Aorta (tissue), 5 donors: ENCODE measurements around the gene RAB24. TPM values are rescaled to one million over a fixed set of nuclear protein-coding genes. Genes with fewer than 3 reads are reported as not detected.
"Not testable (repeated sequence)": the region's sequence is repeated elsewhere in the genome, so short reads cannot be mapped to it uniquely, and the experiment has no call there.

Source experiments
- ATAC-seq: fragments of 200-7000 bp; cut with Tn5 transposase; one replicate; pipeline ENCODE4 v1.9.1; 2022; ENCODE audit warnings: moderate library complexity; ENCODE audit not compliant: low FRiP score
- DNase-seq, 2 donors: peaks; one replicate each; pipeline ENCODE4 v3.0.0-alpha.2; 2020
- H3K27ac ChIP-seq, 2 donors: one replicate each; pipeline ENCODE4 v1.5.1; 2013; ENCODE audit warnings: low read length in 2 of 2, mild to moderate bottlenecking in 2 of 2, moderate library complexity in 2 of 2, control low read depth in 1 of 2, inconsistent platforms in 1 of 2, low read depth in 1 of 2
- H3K27me3 ChIP-seq, 2 donors: one replicate each; pipeline ENCODE4 v1.6.1; 2013; ENCODE audit warnings: control low read depth in 1 of 2, low read length in 1 of 2, mild to moderate bottlenecking in 1 of 2, moderate library complexity in 1 of 2; ENCODE audit not compliant: insufficient read depth in 2 of 2, control insufficient read depth in 1 of 2
- H3K36me3 ChIP-seq, 2 donors: one replicate each; pipeline ENCODE4 v1.6.1; 2013; ENCODE audit warnings: control low read depth in 1 of 2, low read length in 1 of 2, mild to moderate bottlenecking in 1 of 2; ENCODE audit not compliant: insufficient read depth in 2 of 2, control insufficient read depth in 1 of 2
- H3K4me1 ChIP-seq, 2 donors: one replicate each; pipeline ENCODE4 v1.6.1; 2013; ENCODE audit warnings: low read length in 2 of 2, control low read depth in 1 of 2, mild to moderate bottlenecking in 1 of 2, moderate library complexity in 1 of 2; ENCODE audit not compliant: insufficient read depth in 2 of 2, control insufficient read depth in 1 of 2
- H3K4me3 ChIP-seq, 2 donors: one replicate each; pipeline ENCODE4 v1.5.1; 2013; ENCODE audit warnings: low read length in 2 of 2, control low read depth in 1 of 2, mild to moderate bottlenecking in 1 of 2
- H3K9me3 ChIP-seq: one replicate; pipeline ENCODE4 v1.6.1; 2013; ENCODE audit warnings: mild to moderate bottlenecking, low read length; ENCODE audit not compliant: control insufficient read depth
- WGBS, 2 donors: extraction: QIAGEN DNeasy Blood & Tissue Kit; methylation state at CpG; one replicate each; pipeline ENCODE4 v1.1.7; 2013; 5-methylcytosine and 5-hydroxymethylcytosine counted together
- intact Hi-C, 2 donors: fragments of 100-400 bp; cut with DNase I; formaldehyde crosslinking; loops; one replicate each; pipeline versions ENCODE4 v1.14.2 to v1.15.0; 2022
- polyA plus RNA-seq, 2 donors: library from polyadenylated mRNA; stranded (reverse); fragments of 200-250 nt; gene quantifications; one replicate each; pipeline ENCODE4 v1.2.3, GENCODE V29; 2013
- total RNA-seq, 2 donors: library from RNA; stranded (reverse); fragmentation: NEBNext Ultra II Directional; extraction: Animal tissue kit (Norgen Biotek cat#: 25700); gene quantifications; one replicate each; pipeline ENCODE4 v1.2.1, GENCODE V29; 2021
- donor health status: healthy with polysubstance abuse.
- donor health status: Bipolar disorder and iron deficiency.
- donor health status: DM: no; HTN: no; CAD: no.
- donor health status: DM: no; HTN: no; CAD: no.
- donor health status: DM: yes; HTN: yes; CAD: no.

RAB24 gene
- total and polyA plus RNA-seq, 4 donors, result 19.6 to 80.7 (median 39.1) TPM

DNA sequence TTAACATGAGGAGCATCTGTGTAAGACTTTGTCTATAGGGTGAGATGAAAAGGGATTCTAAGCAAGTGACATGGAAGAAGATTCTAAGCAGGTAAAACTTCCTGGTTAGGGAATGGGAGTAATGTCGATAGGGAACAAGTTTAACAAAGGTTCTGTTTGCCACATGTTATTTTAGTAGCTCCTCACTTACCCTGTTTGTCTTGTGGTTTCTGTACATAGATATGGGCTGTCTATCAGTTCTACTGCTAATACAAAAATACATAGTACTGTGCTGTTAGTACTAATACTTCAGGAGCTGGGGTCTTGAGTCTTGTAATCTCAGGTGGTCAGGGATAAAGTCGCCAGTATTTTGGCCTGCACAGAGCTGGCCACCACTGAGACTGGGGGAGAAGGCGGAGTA lies 32.9 kb downstream of the RAB24 start:
- Histone ChIP-seq H3K27me3 (no peaks in the 10 kb centered on the region), H3K36me3 (peaks cover 4 to 9% of the 10 kb centered on the region in 2 donors), H3K4me3 (no peak overlapping the region), H3K9me3 (no peaks in the 10 kb centered on the region), H3K4me1 (no peaks in the 10 kb centered on the region), H3K27ac (no peak overlapping the region)
- no peak for ATAC-seq
- no peak for DNase-seq
- WGBS, 2 donors, result 86 to 93% methylated on average over 3 of the region's 3 CpGs
- intact Hi-C loops, result no loop called here

GRCh38 chr5:177269976-177270375 lies 33.5 kb downstream of the RAB24 start:
- no peak overlapping the region for H3K4me3 ChIP-seq
- intact Hi-C loops, result no loop called here
- H3K27me3 ChIP-seq, result no peaks in the 10 kb centered on the region
- peaks cover 4 to 9% of the 10 kb centered on the region in 2 donors for H3K36me3 ChIP-seq
- H3K4me1 ChIP-seq, result no peaks in the 10 kb centered on the region
- ATAC-seq, result no peak
- H3K27ac ChIP-seq, result no peak overlapping the region
- H3K9me3 ChIP-seq, result no peaks in the 10 kb centered on the region
- WGBS, 2 donors, result 85 to 86% methylated on average over 3 of the region's 3 CpGs
- DNase-seq, result no peak

- Histone ChIP-seq H3K36me3 (peaks cover 4 to 9% of the 10 kb centered on the region in 2 donors), H3K27me3 (no peaks in the 10 kb centered on the region), H3K9me3 (no peaks in the 10 kb centered on the region), H3K4me1 (no peaks in the 10 kb centered on the region), H3K27ac (no peak overlapping the region), H3K4me3 (no peak overlapping the region)
- WGBS, 2 donors, result 89 to 94% methylated on average over 7 of the region's 7 CpGs
- ATAC-seq (no peak), DNase-seq (no peak)
- intact Hi-C loops, result no loop called here
Measured at GRCh38 chr5:177269232-177269895, 34.2 kb downstream of the RAB24 start.

DNA sequence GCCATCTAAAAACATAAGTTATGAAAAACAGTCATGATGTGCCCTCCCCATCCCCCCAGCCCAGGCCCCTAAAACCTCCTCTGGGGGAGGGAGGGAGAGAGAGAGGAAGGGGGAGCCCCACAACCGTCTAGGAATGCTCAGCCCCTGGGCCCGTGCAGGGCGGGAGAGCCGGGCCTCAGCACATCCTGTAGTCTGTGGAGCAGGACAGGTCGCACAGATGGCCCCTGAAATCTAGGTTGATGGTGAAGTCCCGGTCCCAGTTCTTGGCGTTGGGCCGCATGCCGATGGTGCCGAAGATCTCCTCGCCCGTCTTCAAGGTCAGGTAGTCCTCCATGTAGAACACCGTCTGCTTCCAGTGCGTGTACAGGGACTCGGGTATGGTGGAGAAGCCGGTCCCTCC lies 38.1 kb downstream of the RAB24 start:
- no peak for ATAC-seq
- no peak overlapping the region for H3K4me3 ChIP-seq
- intact Hi-C loops, result no loop called here
- 88 to 89% methylated on average over 16 of the region's 16 CpGs for WGBS, 2 donors
- H3K36me3 ChIP-seq, result peaks cover 4 to 9% of the 10 kb centered on the region in 2 donors
- no peaks in the 10 kb centered on the region for H3K27me3 ChIP-seq
- H3K9me3 ChIP-seq, result no peaks in the 10 kb centered on the region
- no peak overlapping the region for H3K27ac ChIP-seq
- H3K4me1 ChIP-seq, result no peaks in the 10 kb centered on the region
- DNase-seq, result no peak

GRCh38 chr5:177264178-177264577 lies 39.3 kb downstream of the RAB24 start:
- DNase-seq (no peak), ATAC-seq (no peak)
- no peaks in the 10 kb centered on the region for H3K9me3 ChIP-seq
- 76 to 78% methylated on average over 1 of the region's 1 CpG for WGBS, 2 donors
- H3K4me3 ChIP-seq, result no peak overlapping the region
- H3K4me1 ChIP-seq, result no peaks in the 10 kb centered on the region
- H3K36me3 ChIP-seq, result no peaks in the 10 kb centered on the region
- intact Hi-C loops, result no loop called here
- H3K27me3 ChIP-seq, result no peaks in the 10 kb centered on the region
- no peak overlapping the region for H3K27ac ChIP-seq

DNA sequence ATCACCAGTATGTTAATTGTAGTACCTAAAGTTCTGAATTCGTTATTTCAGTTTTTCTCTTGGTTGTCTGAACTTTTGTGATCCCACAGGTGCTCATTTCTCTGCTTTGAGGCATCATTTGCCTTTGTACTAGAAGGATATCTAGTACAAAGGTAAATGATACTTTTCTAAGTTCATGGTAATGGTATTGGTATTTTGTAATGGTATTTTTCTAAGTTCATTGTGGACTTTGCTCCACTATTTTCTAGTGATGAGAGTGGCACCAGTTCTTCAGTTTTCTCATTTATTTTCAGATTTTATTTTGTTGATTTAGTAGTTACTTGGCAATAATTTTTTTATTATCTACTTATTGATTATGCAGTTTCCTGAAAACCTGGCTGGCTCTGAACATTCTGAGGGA lies 42.0 kb downstream of the RAB24 start:
- ATAC-seq, result no peak
- no peaks in the 10 kb centered on the region for H3K27me3 ChIP-seq
- H3K27ac ChIP-seq, result no peak overlapping the region
- 88 to 98% methylated on average over 1 of the region's 1 CpG for WGBS, 2 donors
- no peak for DNase-seq
- peaks cover 0 to 3% of the 10 kb centered on the region in 2 donors for H3K36me3 ChIP-seq
- intact Hi-C loops, result no loop called here
- H3K4me3 ChIP-seq, result no peak overlapping the region
- no peaks in the 10 kb centered on the region for H3K4me1 ChIP-seq
- H3K9me3 ChIP-seq, result no peaks in the 10 kb centered on the region

DNA sequence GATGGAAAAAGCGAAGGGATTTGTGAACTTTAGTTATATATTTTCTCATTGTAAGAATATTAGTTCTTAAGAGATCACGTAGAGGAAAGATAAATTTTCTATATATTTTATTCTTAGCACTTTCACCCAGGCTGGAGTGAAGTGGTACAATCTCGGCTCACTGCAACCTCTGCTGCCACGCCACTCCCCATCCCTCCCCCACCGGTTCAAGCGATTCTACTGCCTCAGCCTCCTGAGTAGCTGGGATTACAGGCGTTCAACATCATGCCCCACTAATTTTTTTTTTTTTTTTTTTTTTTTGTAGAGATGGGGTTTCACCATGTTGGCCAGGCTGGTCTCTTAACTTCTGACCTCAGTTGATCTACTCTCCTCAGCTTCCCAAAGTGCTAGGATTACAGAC lies 42.6 kb downstream of the RAB24 start:
- Histone ChIP-seq H3K36me3 (peaks cover 0 to 3% of the 10 kb centered on the region in 2 donors), H3K27me3 (no peaks in the 10 kb centered on the region), H3K4me3 (no peak overlapping the region), H3K27ac (no peak overlapping the region), H3K9me3 (no peaks in the 10 kb centered on the region), H3K4me1 (no peaks in the 10 kb centered on the region)
- WGBS, 2 donors, result 86% methylated on average over 7 of the region's 7 CpGs
- ATAC-seq (no peak), DNase-seq (no peak)
- intact Hi-C loops, result no loop called here

- DNase-seq, H3K9me3 ChIP-seq, ATAC-seq, H3K4me1 ChIP-seq, H3K36me3 ChIP-seq, intact Hi-C loops, H3K27ac ChIP-seq, H3K4me3 ChIP-seq, H3K27me3 ChIP-seq: not testable (repeated sequence)
- 86 to 91% methylated on average over 7 of the region's 7 CpGs for WGBS, 2 donors
Measured at GRCh38 chr5:177258711-177259110, 44.8 kb downstream of the RAB24 start.

DNA sequence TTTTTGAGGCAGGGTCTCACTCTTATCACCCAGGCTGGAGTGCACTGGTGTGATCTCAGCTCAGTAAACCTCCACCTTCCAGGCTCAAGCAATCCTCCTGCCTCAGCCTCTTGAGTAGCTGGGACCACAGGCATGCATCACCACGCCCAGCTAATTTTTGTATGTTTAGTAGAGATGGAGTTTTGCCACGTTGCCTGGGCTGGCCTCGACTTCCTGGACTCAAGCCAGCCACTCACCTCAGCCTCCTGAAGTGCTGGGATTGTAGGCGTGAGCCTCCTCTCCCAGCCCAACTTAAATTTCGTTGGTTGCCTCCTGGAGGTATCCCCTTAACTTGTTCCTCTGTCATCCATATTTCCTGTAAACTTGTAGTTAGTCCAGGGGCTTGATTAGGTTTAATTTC lies 47.2 kb downstream of the RAB24 start:
- Histone ChIP-seq H3K36me3 (peaks cover 0 to 3% of the 10 kb centered on the region in 2 donors), H3K4me1 (no peaks in the 10 kb centered on the region), H3K27me3 (no peaks in the 10 kb centered on the region), H3K27ac (no peak overlapping the region), H3K9me3 (no peaks in the 10 kb centered on the region), H3K4me3 (no peak overlapping the region)
- DNase-seq (no peak), ATAC-seq (no peak)
- WGBS, 2 donors, result 29 to 36% methylated on average over 5 of the region's 5 CpGs
- intact Hi-C loops, result no loop called here
